Fibroblast of skin of left quadriceps (primary cell): ENCODE data around the gene RAB36.

Experiments
- DNase-seq, 2 experiments: peaks; one replicate each; pipeline ENCODE4 v3.0.0-alpha.2; 2013; ENCODE audit warnings: low read depth in 2 of 2

Gene RAB36

DNA sequence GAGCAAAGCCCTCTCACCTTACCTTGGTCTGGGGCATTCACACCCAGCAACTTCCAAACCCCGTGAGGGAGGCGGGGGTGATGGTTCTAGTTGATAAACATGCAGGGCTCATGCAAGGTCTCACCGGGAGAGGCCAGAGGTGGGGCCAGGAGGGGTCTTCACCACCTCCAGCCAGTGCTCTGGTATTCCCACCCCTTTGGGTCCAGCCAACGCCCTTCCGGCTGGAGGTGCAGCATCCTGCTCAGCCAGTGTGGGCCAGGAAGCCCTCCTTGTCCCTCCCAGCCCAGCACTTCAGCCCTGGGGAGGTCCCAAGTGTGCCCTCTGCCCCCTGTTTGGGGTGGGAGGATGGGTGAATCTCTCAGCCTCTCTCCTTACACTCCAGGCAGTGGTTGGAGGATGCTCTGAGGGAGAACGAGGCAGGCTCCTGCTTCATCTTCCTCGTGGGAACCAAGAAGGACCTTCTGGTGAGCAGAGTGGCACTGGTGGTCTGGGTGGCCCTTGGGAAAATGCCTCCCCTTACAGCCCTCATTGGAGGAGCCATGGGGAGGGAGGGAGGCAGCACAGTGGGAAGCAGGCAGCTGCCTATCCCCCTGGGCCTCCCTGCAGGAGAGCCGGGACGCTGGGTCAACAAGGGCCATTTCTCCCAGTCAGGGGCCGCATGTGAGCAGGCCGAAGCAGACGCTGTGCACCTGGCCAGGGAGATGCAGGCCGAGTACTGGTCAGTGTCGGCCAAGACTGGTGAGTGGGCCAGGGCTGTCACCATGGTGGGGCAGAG lies 13.4 kb downstream of the RAB36 start:
- no peak for DNase-seq

DNA sequence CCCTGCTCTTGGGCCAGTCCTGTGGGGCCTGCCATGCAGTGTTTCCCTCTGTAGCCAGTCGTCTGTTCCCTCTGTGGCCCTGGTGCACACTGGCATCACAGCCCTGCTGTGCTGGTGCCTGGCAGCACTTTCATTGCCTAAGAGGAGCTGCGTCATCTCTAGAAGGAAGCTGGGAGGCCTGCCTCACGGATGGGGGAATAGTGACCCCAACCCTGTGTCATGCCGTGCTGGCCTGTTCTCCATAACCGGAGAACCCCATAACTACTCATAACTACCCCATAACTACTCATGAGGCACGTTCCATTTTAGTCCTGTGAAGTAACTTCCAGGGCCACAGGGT lies 14.0 kb downstream of the RAB36 start:
- DNase-seq = no peak

DNA sequence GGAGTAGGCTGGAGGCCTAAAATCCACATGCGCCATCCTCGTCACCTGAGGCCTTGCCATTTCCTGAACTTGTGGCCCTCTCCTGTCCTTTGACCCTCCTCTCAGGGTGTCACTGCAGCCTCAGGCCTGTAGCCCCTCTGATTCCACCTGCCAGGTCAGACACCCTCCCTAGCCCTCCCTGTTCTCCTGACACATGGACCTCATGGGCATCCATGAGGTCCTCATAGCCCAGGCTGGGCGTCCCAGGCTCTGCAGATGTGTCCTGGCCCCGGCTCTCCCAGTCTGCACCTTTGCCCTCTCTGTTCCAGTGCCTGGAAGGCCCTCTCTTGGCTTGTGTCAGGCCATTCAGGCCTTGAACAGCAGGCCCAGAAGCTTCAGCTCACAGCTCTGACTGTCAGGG lies 15.8 kb downstream of the RAB36 start:
- DNase-seq = no peak

DNA sequence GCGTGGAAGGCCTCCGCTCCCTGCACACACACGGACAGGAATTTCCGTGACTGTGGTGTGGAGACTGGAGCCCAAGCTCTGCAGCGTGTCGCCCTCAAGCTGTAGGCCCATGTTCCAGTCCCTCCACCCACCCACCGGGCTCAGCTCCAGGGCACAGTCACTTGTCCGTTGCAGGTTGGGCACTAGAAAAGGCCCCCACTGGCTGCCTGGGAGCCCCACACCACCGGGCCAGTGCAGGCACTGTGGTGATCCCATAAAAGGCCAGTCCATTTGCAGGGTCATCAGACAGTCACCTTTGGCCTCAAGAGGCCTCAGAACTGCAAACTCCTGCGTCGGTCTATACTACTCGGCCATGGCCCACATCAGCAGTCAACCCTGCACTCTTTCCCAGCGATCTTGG lies 16.3 kb downstream of the RAB36 start:
- DNase-seq = no peak

DNA sequence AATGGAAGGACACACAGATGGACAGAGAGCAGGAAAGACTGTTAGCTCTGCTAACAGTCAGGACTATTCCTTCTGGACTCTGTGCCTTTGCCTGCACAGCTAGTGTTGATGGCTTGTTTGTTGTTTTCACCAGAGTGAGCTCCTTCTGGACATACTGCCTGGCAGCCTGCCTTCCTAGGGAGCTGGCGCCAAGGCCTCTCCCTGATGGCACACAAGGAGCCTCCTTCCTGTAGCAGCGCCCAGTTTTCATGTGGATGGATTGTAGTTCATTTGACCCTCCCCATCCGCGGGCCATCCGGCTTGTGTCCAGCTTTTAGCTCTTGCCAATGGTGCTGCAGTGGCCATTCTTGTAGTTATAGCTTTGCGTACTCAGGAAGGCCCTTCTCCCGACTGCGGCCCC lies 18.4 kb downstream of the RAB36 start:
- no peak for DNase-seq

DNA sequence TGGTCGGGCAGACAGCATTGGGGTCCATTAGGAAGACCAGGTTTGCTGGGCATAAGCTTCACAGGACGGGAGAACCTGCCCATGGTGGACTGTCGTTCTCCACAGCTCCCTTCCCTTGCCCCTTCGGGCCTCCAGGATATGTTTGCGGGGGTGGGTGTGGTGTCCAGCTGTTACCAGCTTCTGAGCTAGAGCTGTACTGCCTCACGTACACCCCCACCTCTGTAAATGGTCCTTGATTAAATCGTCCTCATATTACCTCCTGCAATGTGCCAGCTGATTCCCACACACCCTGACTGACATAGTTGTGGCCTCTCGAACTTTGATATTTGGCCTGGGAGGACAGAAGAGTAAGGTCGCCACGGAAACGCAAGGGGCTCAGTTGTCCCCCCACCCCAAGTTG lies 18.8 kb downstream of the RAB36 start:
- DNase-seq = no peak

DNA sequence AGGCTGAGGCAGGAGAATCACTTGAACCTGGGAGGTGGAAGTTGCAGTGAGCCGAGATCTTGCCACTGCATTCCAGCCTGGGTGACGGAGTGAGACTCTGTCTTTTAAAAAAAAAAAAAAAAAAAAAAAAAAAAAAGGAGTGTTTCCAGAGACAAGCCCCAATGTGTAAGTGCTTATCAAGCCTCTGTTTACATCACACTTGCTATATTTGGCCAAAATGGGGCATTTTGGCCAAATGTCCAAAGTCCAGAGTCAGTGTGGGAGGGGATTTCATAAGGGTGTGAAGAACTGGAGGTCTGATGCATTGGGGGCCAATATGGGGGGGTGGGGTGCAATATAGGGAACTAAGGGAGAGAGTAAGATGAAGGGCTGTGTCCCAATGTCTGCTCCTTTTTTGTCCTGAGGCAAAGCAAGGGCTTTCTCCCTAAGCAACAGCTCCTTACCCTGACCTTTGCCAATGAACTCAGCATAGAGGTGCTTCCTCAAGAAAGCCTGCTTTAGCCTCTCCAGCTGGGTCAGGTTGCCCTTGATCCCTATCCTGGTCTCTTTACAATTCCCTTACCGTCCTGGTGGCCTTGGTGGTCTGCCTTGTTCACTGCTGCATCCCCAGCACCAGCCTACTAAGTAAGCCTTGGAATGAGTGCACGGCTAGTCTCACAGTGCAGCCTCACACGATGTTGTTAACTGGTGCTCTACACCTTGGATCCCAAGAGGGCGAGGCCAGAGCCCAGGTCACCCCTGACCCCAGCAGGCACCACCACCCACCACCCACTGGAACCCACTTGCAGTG lies 21.0 kb downstream of the RAB36 start:
- DNase-seq = no peak

DNA sequence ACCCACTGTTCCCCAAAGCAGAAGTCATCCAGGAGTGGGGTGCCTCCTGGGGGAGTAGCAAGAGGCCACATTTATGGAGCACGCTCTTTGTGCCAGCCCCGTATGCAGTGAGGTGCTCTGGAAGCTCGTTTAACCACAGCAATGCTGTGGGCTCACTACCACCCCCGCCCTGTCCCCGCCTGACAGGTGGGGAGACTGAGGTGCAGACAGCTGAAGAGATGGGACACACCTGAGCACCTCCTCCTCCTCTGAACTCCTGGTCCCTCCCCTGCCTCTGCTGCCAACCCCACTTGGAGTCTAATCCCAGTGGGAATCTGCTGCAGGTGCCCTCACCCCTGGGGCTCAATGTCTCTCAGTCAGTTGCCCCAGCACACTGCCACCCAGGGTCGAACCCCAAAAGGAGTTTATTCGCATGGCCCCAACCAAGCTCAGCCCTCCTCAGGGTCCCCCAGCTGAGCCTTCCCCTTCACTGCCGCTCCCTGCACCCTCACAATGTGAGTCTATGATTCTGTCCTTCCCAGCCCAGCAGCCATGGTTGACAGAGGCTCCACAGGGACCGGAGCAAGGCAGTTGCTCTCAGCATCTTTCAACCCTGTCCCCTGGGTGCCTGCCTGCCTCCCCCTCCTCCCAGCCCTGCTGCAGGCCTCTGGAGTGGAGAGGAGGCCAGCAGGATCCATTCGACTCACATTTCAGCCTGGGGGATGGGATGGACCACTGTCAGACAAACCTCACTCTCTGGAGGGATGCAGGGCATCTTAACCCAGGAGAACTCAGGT lies 21.8 kb downstream of the RAB36 start:
- DNase-seq = no peak

DNA sequence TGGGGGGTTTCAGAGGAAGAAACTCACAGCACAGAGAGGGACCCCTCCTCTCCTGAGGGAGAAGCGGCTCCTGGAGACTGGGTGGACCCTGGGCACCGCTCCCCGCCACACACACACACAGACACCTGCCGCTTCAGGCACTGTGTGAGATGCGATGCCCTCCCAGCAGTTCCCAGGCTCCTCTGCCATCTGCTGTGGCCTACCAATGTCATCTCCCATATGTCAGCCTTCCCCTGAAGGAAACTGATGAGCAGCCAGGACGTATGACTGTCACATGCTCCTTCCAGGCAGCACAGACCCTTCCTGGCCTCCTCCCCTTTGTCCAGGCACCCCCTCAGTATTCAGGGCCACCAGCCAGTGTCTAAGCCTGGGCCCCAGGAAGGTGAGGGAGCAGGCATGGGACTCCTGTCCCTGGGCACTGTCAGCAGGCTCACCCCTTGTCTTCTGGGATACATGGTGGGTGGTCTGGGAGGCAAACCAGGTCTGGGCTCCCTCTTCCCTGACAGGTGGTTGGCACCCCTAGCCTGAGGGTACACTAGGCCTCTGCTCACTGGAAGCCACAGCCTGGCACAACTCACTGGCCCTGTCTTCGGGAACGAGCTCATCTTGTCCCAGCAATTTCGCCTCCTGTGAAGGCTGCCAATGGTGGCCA lies 23.2 kb downstream of the RAB36 start:
- DNase-seq = no peak

DNA sequence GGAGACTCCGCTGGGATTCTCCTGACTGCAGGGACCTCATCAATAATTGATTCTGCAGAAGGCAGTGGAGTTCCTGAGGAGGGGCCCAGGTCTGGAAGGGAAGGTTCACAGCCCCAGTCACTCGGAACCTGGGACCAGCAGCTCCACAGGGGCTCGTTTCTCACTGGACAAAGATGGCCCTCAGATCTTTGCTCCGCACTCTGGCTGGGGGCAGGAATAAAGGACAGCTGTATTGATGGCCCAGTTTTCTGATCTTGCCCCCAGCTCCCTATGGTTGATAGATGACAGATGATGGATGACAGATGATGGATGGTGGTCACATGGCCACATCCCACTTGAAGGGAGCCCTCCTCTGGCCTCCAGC lies 23.7 kb downstream of the RAB36 start:
- DNase-seq = no peak

DNA sequence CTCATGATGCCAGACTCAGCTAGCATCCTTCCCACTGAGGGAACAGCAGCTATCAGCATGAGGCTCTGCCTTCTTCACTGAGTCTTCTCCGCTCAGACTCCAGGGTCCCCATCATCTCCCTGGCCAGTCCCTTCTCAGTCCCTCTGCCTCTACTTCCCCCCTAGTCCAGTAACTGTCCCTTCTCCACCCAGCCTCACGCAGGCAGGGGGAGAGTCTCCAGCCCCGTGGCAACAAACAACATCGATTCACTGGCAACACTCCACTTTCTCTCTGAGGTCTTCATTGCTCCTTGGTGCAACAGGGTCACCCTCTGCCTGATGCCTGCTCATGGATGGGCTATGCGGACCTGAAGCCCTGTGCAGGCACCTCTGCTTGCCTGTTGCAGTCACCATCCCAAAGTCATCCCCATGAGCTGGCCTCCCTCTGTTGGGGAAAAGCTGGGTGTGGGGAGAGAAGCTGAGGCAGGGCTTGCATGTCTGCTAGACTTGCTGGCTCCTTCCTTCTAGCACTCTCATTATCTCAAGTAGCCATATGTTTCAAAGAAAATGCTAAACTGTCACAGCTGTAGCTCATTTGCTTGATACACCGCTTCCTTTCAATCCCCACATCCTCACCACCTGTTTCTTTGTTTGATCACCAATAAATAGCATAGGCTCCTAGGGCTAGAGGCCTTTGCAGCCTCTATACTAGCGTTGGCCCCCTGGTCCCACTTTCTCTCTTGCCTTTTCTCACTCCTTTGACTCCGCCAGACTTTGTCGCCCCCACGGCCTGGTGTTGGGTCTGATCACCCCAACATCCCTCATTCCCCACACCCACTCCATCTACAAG lies 30.8 kb downstream of the RAB36 start:
- no peak for DNase-seq

DNA sequence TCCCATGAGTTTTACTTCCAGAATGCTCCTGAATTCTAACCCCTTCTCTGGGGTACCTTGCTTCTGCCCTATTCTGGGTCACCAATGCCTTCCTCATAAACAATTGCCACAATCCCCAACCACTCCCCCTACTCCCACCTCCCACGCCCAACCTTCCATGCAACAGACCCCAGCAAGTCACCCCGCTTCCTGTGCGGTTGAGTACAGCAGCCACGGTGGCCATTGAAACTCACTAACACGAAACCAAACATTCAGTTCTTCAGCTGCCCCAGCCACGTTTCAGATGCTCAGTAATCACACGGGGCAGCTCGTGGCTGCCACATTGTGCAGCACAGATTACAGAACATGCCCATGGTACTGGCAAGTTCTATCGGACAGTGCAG lies 31.4 kb downstream of the RAB36 start:
- no peak for DNase-seq

DNA sequence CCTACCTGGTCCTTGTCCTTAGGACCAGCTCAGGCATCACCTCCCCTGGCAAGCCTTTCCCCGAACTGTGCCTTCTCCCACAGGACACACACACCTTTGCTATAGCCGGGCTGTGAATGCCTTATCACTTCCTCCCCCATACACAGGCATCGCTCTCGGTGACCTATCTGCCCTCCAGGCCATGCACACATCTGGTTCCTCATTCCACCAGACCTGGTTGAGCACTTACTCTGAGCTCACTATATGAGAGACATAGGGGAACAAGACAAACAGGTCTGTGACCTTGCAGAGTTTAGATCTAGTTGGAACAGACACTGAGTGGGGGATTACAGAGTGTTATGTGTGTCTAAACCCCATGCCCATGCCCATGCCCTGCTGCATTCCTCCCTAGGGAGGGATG lies 31.9 kb downstream of the RAB36 start:
- no peak for DNase-seq

DNA sequence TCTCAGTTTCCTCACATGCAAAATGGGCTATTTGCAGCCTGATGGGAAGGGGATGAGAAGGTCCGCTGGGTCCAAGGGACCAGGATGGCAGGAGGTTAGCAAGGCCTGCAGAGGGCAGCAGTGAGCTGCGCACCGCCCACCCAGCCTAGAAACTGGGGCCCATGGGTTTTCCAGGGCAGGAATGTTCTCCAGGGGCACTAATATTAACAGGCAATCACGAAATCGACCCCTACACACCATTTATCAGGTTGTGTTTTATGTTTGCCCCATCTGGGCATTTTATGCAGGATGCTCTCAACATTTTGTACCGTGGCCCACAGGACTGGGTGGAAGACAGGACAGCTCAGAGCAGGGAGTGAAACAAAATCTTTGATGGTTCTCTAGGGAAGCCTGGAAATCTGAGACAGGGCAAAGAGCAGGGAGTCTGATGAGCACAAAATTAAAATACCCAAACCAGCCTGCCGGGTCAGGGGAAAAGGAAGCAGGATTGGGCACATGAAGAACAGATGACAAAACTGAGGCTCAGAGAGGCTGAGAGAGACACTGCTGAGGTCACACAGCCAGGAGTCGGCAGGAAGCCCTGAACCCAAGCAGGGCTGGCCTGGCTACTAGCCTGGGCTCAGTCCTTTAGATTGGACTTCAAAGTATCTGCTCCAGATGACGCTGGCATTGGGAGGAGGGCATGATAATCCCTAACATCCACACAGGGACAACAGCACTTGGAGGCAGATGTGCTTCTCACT lies 33.4 kb downstream of the RAB36 start:
- peak; percentile 18 to 22 for DNase-seq

DNA sequence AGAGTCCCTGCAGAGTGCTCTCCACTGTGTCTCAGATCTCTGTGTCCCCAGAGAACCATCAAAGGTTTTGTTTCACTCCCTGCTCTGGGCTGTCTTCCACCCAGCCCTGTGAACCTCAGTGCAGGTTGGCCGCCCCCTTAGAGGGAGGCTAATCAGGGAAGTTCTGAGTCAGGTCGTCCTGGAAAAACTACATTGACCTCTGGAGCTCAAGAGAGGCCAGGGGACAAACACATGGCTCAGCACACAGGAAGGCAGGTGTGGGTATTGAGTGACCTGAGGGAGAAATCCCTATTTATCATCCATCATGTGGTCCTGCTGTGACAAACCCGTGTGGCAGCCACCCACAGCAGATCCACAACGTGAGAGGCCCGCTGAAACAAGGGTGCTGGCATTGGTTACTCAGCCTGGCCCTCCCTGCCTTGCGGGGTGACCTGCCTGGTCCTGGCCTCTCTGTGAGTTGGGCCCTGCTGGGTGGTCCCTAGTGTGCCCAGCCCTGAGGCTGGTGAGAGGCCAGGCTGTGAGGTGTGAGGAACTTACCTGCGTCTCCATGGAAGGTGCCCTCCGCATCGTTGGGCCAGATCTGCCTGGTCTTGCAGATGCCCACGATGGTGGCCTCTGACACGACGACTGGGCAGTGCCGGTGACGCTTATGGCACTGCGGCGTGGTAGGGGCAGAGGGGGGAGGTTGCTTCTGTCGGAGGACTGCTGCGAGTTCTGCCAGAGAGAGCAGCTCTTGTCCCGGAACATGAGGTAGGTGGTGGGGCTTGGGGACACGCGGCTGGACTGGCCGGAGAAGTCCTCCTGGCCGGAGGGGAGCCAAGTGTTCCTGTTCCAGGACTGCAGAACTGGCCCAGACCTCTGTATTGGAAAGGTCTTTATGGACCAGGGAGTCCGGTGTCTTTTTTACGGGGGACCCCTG lies 34.4 kb downstream of the RAB36 start:
- no peak for DNase-seq

DNA sequence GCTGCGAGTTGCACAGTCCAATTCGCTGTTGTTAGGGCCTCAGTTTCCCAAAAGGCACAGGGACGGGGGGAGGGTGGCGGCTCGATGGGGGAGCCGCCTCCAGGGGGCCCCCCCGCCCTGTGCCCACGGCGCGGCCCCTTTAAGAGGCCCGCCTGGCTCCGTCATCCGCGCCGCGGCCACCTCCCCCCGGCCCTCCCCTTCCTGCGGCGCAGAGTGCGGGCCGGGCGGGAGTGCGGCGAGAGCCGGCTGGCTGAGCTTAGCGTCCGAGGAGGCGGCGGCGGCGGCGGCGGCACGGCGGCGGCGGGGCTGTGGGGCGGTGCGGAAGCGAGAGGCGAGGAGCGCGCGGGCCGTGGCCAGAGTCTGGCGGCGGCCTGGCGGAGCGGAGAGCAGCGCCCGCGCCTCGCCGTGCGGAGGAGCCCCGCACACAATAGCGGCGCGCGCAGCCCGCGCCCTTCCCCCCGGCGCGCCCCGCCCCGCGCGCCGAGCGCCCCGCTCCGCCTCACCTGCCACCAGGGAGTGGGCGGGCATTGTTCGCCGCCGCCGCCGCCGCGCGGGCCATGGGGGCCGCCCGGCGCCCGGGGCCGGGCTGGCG lies 35.1 kb downstream of the RAB36 start, which contains the start of gene BCR:
Gene BCR, plus strand, starts transcription at position 209 of the 592 bp plus-strand sequence. CDS start 452 bp downstream, outside the sequence.
- DNase-seq = peak; percentile 25 to 27

DNA sequence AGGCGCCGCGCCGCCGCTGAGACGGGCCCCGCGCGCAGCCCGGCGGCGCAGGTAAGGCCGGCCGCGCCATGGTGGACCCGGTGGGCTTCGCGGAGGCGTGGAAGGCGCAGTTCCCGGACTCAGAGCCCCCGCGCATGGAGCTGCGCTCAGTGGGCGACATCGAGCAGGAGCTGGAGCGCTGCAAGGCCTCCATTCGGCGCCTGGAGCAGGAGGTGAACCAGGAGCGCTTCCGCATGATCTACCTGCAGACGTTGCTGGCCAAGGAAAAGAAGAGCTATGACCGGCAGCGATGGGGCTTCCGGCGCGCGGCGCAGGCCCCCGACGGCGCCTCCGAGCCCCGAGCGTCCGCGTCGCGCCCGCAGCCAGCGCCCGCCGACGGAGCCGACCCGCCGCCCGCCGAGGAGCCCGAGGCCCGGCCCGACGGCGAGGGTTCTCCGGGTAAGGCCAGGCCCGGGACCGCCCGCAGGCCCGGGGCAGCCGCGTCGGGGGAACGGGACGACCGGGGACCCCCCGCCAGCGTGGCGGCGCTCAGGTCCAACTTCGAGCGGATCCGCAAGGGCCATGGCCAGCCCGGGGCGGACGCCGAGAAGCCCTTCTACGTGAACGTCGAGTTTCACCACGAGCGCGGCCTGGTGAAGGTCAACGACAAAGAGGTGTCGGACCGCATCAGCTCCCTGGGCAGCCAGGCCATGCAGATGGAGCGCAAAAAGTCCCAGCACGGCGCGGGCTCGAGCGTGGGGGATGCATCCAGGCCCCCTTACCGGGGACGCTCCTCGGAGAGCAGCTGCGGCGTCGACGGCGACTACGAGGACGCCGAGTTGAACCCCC lies 35.8 kb downstream of the RAB36 start:
- DNase-seq = no peak

DNA sequence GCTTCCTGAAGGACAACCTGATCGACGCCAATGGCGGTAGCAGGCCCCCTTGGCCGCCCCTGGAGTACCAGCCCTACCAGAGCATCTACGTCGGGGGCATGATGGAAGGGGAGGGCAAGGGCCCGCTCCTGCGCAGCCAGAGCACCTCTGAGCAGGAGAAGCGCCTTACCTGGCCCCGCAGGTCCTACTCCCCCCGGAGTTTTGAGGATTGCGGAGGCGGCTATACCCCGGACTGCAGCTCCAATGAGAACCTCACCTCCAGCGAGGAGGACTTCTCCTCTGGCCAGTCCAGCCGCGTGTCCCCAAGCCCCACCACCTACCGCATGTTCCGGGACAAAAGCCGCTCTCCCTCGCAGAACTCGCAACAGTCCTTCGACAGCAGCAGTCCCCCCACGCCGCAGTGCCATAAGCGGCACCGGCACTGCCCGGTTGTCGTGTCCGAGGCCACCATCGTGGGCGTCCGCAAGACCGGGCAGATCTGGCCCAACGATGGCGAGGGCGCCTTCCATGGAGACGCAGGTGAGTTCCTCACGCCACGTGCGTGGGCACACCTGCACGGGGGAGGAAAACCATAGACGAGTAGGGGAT lies 36.5 kb downstream of the RAB36 start:
- no peak for DNase-seq
